ENCODE results near the gene ZNF384.

DNA sequence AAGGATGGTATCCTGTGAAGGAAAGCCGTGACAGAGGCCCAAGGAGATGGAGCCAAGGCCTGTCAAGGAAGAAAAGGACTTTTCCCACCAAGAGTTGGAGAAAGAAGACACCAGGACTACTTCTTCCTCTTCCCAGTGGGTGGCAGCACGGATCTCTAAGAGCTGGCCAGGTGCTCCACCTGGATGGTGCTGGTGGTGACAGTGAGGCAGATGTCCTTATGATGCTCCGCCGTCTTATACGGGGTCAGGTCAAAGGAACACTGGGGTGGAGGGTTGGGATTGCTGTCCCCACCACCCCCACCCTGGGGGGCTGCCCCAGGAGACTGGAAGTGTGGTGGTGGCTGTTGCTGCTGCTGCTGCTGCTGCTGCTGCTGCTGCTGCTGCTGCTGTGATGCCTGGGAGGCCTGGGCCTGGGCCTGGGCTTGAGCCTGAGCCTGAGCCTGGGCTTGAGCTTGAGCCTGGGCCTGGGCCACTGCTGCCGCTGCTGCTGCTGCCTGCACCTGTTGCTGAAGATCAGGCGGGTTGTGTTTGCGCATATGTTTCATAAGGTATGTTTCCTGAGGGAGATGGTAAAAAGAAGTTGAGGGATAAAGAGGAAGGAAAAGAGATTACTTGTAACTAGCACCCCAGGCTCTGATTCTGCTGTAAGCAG is 21.5 kb downstream of the ZNF384 start:
- TF ChIP-seq GATA2 (IDR thresholded peaks at IDR 0.05; ENCODE audit: low read depth, low read length) (no peak), GATA3 (IDR thresholded peaks at IDR 0.05; ENCODE audit: low read depth, low read length) (no peak)

Data from SH-SY5Y (cell line).